HG03558 (cell line): ENCODE measurements around the gene MILR1.
"Not testable (repeated sequence)": the region's sequence is repeated elsewhere in the genome, so short reads cannot be mapped to it uniquely, and the experiment has no call there.

ENCODE experiments used
- ATAC-seq: cut with Tn5 transposase; IDR thresholded peaks from one replicate; pipeline ENCODE4 v1.9.1; 2021; ENCODE audit warnings: moderate number of reproducible peaks; ENCODE audit not compliant: unreplicated experiment; ENCODE audit errors: extremely low read depth

Gene MILR1

DNA sequence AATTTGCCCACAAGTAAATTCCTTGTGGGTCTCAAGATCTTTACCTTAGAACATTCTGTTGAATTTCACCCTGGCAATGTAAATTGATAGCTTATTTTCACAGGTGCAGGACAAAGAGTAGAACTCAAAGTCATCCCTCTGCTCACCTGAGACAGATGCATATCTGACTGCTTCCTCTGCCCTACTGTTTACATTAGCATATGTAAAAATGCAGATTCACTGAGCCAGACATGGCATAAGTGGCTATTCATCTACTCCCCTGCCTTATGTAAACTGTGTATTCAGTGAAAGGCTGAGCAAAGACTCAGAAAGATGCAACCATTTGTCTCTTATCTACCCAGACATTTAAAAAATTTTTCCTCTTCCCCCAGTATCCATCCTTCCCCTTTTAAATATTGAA, 22.3 kb upstream of the MILR1 start:
- no peak for ATAC-seq

GRCh38 chr17:64428406-64428805, 20.5 kb upstream of the MILR1 start:
- ATAC-seq, result no peak

DNA sequence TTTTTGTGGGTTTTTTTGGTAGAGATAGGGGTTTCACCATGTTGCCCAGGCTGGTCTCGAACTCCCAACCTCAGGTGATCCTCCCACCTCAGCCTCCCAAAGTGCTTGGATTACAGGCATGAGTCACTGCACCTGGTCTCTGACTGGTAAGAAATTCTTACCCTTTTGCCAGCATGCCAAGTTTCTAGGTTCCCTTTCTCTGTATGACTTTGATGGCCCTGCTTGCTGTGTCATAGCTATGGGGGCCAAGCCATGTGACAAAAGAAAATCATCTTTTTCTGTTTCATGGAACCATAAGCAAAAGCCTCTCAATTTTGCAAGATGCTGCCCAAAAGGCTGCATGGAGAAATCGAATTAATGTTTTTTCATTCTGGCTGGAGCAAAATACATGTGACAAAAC, 18.9 kb upstream of the MILR1 start:
- not testable (repeated sequence) for ATAC-seq

GRCh38 chr17:64431534-64431933, 17.4 kb upstream of the MILR1 start:
- ATAC-seq, result no peak

GRCh38 chr17:64437944-64438525, 10.9 kb upstream of the MILR1 start:
- no peak for ATAC-seq

- ATAC-seq, result not testable (repeated sequence)
These were observed 9.4 kb upstream of the MILR1 start for GRCh38 chr17:64439521-64439920.

- ATAC-seq, result no peak
These were observed 9.0 kb upstream of the MILR1 start for GRCh38 chr17:64439956-64440355.

GRCh38 chr17:64441772-64442540, 7.0 kb upstream of the MILR1 start:
- no peak for ATAC-seq

- no peak for ATAC-seq
These were observed 6.4 kb upstream of the MILR1 start for GRCh38 chr17:64442541-64442971.

GRCh38 chr17:64443086-64443760, 5.7 kb upstream of the MILR1 start:
- no peak for ATAC-seq

GRCh38 chr17:64447526-64447925, 1.4 kb upstream of the MILR1 start:
- no peak for ATAC-seq

- ATAC-seq, result no peak
These were observed 630 bp downstream of the MILR1 start for GRCh38 chr17:64449545-64449944.

- no peak for ATAC-seq
These were observed 7.3 kb downstream of the MILR1 start for GRCh38 chr17:64455993-64456885.

- no peak for ATAC-seq
These were observed 8.2 kb downstream of the MILR1 start for GRCh38 chr17:64457156-64457555.

GRCh38 chr17:64458756-64459155, 9.8 kb downstream of the MILR1 start:
- ATAC-seq, result no peak

DNA sequence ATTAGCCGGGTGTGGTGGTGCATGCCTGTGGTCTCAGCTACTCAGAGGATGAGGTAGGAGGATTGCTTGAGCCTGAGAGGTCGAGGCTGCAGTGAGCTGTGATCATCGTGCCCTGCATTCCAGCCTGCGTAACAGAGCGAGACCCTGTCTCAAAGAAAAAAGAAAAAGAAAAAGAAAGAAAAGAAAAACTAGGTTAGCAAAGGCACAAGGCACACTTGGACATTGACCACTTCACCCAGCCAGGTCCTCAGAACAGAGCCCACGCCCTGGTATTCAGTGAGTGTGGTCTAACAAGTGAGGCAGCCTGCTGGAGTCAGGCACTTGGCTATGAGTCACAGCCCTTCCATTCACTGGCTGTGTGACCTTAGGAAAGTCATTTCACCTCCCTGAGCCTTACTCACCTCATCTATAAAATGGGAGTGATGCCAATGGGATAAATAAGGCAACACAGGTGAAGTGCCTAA, 10.4 kb downstream of the MILR1 start:
- no peak for ATAC-seq

- not testable (repeated sequence) for ATAC-seq
These were observed 10.9 kb downstream of the MILR1 start for GRCh38 chr17:64459818-64460217.

DNA sequence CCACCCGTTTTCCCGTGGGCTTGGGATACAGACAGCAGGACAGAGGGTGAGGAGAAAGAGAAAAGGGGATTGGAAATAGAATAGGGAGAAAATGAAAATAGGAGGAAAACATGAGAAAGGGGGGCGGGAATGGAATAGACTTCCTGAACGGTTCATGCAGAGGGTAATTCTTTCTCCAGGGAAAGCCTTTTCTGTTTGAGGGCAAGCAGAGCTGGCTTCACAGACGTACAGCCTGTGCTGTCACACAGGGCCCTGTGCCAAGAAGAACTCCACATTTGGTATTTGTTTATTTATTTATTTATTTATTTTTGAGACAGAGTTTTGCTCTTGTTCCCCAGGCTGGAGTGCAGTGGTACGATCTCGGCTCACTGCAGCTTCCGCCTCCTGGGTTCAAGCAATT, 12.0 kb downstream of the MILR1 start:
- no peak for ATAC-seq

DNA sequence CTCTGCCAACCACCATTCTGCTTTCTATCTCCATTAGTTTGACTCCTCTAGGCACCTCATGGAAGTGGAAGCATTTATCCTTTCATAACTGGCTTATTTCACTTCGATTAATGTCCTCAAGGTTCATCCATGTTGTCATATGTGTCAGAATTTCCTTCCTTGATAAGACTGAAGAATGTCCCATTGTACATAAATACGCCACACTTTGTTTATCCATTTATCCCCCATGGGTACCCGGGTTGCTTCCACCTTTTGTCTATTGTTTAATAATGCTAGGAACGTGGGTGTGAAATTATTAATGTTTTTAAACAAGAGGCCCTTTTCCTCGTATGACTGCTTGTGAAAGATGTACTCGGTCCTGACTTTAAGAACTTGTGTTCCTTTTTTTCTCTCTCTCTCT, 12.9 kb downstream of the MILR1 start:
- no peak for ATAC-seq

- ATAC-seq, result no peak
These were observed 17.3 kb downstream of the MILR1 start for GRCh38 chr17:64466019-64466735.
